Hematopoietic multipotent progenitor cell treated with erythropoietin and hydrocortisone succinate and interleukin-3 and kit ligand, for 4 days (in vitro differentiated cells): ENCODE measurements around the gene PUS3.
A peak's percentile ranks its signal among the peaks of the same experiment; 100 is the strongest.

Source experiments
- DNase-seq: peaks from one replicate; pipeline ENCODE4 v3.0.0-alpha.2; 2015

Gene PUS3, protein sequence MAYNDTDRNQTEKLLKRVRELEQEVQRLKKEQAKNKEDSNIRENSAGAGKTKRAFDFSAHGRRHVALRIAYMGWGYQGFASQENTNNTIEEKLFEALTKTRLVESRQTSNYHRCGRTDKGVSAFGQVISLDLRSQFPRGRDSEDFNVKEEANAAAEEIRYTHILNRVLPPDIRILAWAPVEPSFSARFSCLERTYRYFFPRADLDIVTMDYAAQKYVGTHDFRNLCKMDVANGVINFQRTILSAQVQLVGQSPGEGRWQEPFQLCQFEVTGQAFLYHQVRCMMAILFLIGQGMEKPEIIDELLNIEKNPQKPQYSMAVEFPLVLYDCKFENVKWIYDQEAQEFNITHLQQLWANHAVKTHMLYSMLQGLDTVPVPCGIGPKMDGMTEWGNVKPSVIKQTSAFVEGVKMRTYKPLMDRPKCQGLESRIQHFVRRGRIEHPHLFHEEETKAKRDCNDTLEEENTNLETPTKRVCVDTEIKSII

GRCh38 chr11:125902927-125903710 is at the start of gene PUS3:
Gene PUS3, minus strand, starts transcription at chr11:125903206. Its CDS starts 6,922 bp downstream, at chr11:125896284.
- DNase-seq: peak; percentile 95

DNA sequence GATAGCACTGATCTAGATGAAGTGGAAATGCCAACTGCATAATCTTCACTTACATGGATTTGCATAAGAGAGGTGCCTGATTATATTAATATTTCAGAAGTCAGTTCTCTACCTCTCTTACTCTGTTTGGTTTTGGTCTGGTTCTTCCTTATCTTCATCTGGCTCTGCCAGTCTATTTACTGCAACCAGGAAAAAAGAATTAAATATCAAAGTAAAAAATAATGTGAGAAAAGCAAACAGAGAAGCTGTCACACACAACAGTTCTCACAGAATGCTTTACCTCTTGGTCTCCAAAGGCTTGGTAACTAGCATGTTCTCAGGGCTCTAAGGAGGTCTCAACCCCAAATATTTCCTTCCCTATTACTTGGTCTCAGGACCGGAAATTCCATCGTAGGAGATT is 49.6 kb upstream of the PUS3 start:
- DNase-seq: no peak

DNA sequence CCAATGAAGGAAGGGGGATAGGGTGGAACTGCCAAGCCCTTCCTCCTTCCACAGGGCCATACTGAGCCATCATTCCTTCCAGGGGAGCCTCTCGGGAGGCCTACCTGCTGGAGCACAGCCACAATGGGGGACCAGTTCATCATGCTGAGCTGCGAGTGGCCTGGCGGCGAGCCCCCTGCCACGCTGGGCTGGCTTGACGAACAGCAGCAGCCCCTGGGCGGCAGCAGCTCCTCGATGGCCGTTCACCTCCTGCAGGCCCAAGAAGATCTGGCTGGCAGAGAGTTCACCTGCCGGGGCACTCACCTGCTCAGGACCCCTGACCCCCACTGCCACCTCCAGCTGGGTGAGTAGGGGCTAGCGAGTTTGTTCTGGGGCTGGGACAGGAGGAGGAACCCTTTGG is 48.7 kb upstream of the PUS3 start:
- DNase-seq: no peak

GRCh38 chr11:125950696-125951651 is 48.0 kb upstream of the PUS3 start:
- DNase-seq: no peak

- no peak for DNase-seq
Measured at GRCh38 chr11:125950178-125950490, 47.1 kb upstream of the PUS3 start.

DNA sequence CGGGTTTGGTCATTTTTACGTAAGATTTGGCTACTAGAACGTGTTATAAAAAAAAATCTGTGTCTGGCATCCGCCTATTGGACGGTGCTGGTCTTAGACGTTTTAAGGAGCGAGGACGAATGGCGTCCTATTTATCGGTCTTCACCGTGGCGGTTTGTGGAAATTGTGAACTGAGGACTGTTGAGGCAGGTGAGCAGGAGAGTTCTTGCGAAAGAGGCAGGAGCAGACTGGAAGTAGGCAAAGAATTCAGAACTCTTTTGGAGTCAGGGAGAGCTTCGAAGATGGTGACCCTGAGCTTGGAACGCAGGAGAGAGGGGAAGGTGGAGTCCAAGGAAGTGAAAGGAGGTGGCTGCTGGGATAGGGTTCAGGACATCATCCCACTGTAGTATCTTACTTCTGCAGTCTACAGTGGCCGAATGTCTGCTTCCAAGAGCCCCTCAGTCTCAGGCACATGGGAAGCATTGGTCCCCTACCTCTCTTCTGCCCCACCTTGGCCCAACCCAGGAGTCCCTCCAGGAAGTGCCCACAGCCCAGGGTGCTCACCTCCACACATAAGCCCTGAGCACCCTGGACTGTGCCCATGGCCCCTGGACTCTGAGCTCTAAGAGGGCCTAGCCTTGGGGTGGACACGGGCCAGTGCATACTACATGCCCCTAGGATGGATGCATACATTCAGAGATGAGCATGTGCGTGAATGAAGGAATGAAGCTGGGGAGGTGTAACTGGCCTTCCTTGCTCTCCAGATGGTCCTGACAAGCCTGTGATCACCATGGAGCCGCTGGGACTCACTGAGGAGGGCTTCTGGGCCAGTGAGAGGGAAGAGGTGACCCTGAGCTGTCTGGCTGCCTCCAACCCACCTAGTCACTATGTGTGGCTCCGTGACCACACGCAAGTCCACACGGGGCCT is 46.5 kb upstream of the PUS3 start:
- DNase-seq: no peak

DNA sequence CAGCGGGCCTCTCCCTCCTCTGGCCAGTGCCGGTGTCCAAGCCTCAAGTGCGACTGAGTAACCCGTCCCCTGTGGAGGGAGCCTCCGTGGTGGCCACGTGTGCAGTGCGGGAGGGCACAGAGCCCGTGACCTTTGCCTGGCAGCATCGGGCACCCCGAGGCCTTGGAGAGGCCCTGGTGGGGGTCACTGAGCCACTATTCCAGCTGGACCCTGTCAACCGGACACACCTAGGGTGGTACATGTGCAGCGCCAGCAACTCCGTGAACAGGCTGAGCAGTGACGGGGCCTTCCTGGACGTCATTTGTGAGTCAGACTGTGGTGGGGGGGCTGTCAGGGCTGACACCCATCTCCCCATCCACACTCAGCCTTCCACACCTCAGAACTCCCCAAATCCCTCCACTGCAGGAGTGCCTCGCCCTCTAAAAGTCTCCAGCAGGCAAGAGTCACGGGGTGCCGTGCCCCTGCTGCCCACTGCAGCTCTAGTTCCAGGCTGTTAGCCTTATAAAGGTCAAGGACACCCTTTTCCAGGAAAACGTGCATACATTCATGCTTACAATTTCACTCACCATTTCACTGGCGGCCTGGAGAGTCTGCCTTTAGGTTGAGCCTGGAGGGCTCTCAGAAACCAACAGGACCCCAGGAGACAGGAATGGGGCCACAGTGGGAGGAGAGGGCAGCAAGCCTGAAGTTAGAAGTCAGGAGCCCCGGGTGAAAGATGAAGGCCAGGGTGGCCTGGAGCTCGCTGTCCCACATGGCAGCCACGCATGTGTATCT is 45.5 kb upstream of the PUS3 start:
- DNase-seq: no peak

GRCh38 chr11:125947419-125948277 is 44.6 kb upstream of the PUS3 start:
- no peak for DNase-seq

GRCh38 chr11:125946712-125947418 is 43.9 kb upstream of the PUS3 start:
- no peak for DNase-seq

- DNase-seq: no peak
Measured at GRCh38 chr11:125945797-125946520, 43.0 kb upstream of the PUS3 start, which contains the start of gene VSIG10L2. Gene VSIG10L2, plus strand, starts transcription at chr11:125946044. Its CDS starts 12 bp downstream, at chr11:125946056.

- no peak for DNase-seq
Measured at GRCh38 chr11:125945011-125945796, 42.2 kb upstream of the PUS3 start.

DNA sequence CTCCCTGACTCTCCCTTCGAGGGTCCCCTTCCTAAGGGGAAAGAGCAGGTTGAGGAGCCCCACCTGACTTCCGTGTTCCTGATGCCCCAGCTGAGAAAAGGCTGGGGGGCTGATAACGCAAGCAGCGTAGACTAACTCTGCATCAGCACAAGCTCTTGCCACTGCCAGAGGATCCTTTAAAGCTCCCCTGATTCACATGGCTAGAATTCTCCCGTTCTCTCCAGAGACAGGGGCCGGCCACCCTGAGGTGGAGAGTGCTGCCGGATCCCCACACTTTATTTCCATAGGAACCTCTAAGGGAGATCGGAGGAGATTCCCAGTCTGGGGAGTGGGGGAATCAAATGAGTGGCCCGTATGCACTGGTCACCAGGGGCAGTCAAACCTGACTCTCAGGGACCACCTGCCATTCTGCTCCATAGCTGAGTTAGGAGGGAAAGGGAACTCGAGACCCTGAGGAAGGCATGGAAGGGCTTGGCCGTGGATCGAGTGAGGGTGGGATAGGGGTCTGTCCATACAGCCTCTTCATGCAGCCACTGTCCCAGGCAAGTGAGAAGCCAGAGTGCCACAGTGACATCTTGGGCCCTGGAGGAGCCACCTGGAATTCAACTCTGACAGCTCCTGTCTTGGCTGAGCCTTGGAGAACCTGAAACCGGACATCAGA is 41.5 kb upstream of the PUS3 start:
- DNase-seq: no peak

DNA sequence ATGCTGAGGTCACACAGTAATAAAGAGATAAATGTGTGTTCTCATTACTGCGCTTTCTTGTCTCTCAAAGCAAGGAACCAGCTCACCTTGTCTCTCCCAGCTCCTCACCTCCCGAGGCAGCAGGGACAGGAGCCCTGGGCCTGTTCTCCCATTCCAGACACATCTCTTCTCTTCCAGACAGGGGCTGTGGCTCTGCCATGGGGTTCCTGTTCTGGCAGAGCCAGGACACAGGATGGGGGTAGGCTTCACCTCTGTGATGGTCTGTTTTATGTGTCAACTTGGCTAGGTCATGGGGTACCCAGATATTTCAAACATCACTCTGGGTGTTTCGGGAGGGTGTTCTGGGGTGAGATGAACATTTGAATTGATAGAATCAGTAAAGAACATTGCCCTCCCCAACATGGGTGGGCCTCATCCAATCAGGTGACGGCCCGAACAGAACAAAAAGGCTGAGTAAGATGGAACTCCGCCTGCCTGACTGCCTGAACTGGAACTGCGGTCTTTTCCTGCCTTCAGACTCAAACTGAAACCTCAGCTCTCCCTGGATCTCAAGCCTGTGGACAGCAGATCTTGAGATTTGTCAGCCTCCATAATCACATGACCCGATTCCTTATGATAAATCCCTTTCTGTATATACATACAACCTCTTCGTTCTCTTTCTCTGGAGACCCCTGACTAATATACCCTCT is 40.8 kb upstream of the PUS3 start:
- no peak for DNase-seq

- no peak for DNase-seq
Measured at GRCh38 chr11:125942771-125943428, 39.9 kb upstream of the PUS3 start.

GRCh38 chr11:125941619-125942611 is 38.9 kb upstream of the PUS3 start:
- peak; percentile 49 for DNase-seq
